ENCODE measurements around the gene SORCS3. TPM values are rescaled to one million over a fixed set of nuclear protein-coding genes. Genes with fewer than 3 reads are reported as not detected.

Gene SORCS3
- total RNA-seq, 3 donors from 2014 or later = 0.60 TPM; not detected in 2

- intact Hi-C loops (cut with DNase I, micrococcal nuclease) = no loop called here
- ATAC-seq (no peak), DNase-seq (no peak)
- Histone ChIP-seq H3K4me1 (ENCODE audit: low read depth) (no peaks in the 10 kb centered on the region), H3K4me3 (no peak overlapping the region), H3K36me3 (ENCODE audit: low read depth) (no peaks in the 10 kb centered on the region), H3K9me3 (no peaks in the 10 kb centered on the region)
- no peak for TF ChIP-seq CTCF (IDR thresholded peaks at IDR 0.05)
Measured at GRCh38 chr10:105159268-105159667, 518.2 kb downstream of the SORCS3 start.

GRCh38 chr10:105161149-105161548, 520.1 kb downstream of the SORCS3 start:
- no peak for ATAC-seq
- Histone ChIP-seq H3K36me3 (ENCODE audit: low read depth) (no peaks in the 10 kb centered on the region), H3K4me1 (ENCODE audit: low read depth) (no peaks in the 10 kb centered on the region), H3K9me3 (no peaks in the 10 kb centered on the region), H3K4me3 (no peak overlapping the region)
- TF ChIP-seq CTCF (IDR thresholded peaks at IDR 0.05) = no peak
- intact Hi-C loops (cut with DNase I, micrococcal nuclease) = no loop called here
- DNase-seq = no peak

- H3K36me3 ChIP-seq (ENCODE audit: low read depth) = no peaks in the 10 kb centered on the region
- DNase-seq (no peak), ATAC-seq (no peak)
- H3K4me1 ChIP-seq (ENCODE audit: low read depth) = no peaks in the 10 kb centered on the region
- no peaks in the 10 kb centered on the region for H3K9me3 ChIP-seq
- intact Hi-C loops (cut with DNase I, micrococcal nuclease) = no loop called here
- H3K4me3 ChIP-seq = no peak overlapping the region
- no peak for TF ChIP-seq CTCF (IDR thresholded peaks at IDR 0.05)
Measured at GRCh38 chr10:105161767-105162166, 520.7 kb downstream of the SORCS3 start.

GRCh38 chr10:105170521-105170920, 529.4 kb downstream of the SORCS3 start:
- no peak for TF ChIP-seq CTCF (IDR thresholded peaks at IDR 0.05)
- Histone ChIP-seq H3K4me1 (ENCODE audit: low read depth) (no peaks in the 10 kb centered on the region), H3K36me3 (ENCODE audit: low read depth) (no peaks in the 10 kb centered on the region), H3K4me3 (no peak overlapping the region), H3K9me3 (no peaks in the 10 kb centered on the region)
- ATAC-seq (no peak), DNase-seq (no peak)
- intact Hi-C loops (cut with DNase I, micrococcal nuclease) = no loop called here

GRCh38 chr10:105171945-105172344, 530.9 kb downstream of the SORCS3 start:
- DNase-seq (no peak), ATAC-seq (no peak)
- no peak overlapping the region for H3K4me3 ChIP-seq
- H3K36me3 ChIP-seq (ENCODE audit: low read depth) = no peaks in the 10 kb centered on the region
- intact Hi-C loops (cut with DNase I, micrococcal nuclease) = no loop called here
- no peak for TF ChIP-seq CTCF (IDR thresholded peaks at IDR 0.05)
- H3K9me3 ChIP-seq = no peaks in the 10 kb centered on the region
- no peaks in the 10 kb centered on the region for H3K4me1 ChIP-seq (ENCODE audit: low read depth)

- TF ChIP-seq CTCF (IDR thresholded peaks at IDR 0.05) = no peak
- no peak for ATAC-seq
- H3K4me3 ChIP-seq = no peak overlapping the region
- H3K36me3 ChIP-seq (ENCODE audit: low read depth) = no peaks in the 10 kb centered on the region
- no peaks in the 10 kb centered on the region for H3K9me3 ChIP-seq
- no peaks in the 10 kb centered on the region for H3K4me1 ChIP-seq (ENCODE audit: low read depth)
- DNase-seq = no peak
- intact Hi-C loops (cut with DNase I, micrococcal nuclease) = no loop called here
Measured at GRCh38 chr10:105181626-105182025, 540.5 kb downstream of the SORCS3 start.
